Neural progenitor cell (in vitro differentiated cells): ENCODE measurements around the gene PEX1.
"Not testable (repeated sequence)": the region's sequence is repeated elsewhere in the genome, so short reads cannot be mapped to it uniquely, and the experiment has no call there.

Source experiments
- CTCF ChIP-seq: fragments of 200-600 bp; sonication (generic); IDR thresholded peaks from 2 replicates; pipeline ENCODE4 v1.5.1; 2017; ENCODE audit warnings: antibody characterized with exemption, mild to moderate bottlenecking
- EZH2 ChIP-seq: fragments of 200-600 bp; sonication (generic); IDR thresholded peaks from 2 replicates; pipeline ENCODE4 v1.6.1; 2017; ENCODE audit warnings: antibody characterized with exemption, mild to moderate bottlenecking, moderate library complexity
- EZH2phosphoT487 ChIP-seq: fragments of 200-600 bp; sonication (generic); IDR thresholded peaks from 2 replicates; pipeline ENCODE4 v1.6.1; 2017; ENCODE audit warnings: antibody characterized with exemption

GRCh38 chr7:92477681-92478080 is 50.6 kb downstream of the PEX1 start, which contains the start of gene ERVW-1:
- not testable (repeated sequence) for TF ChIP-seq EZH2, EZH2phosphoT487, CTCF
